Mucosa of stomach (tissue), 1 donor: ENCODE data around the gene FAM222A.

Source experiments
- H3K27me3 ChIP-seq: one replicate; pipeline ENCODE4 v1.7.0; 2013; ENCODE audit warnings: mild to moderate bottlenecking, low read length; ENCODE audit not compliant: control insufficient read depth, insufficient read depth
- H3K36me3 ChIP-seq: one replicate; pipeline ENCODE4 v1.7.0; 2013; ENCODE audit warnings: low read length; ENCODE audit not compliant: control insufficient read depth, insufficient read depth
- H3K4me1 ChIP-seq: one replicate; pipeline ENCODE4 v1.7.0; 2013; ENCODE audit warnings: mild to moderate bottlenecking, low read length; ENCODE audit not compliant: control insufficient read depth, insufficient read depth
- H3K4me3 ChIP-seq: one replicate; pipeline ENCODE4 v1.7.0; 2013; ENCODE audit warnings: low read length
- H3K9ac ChIP-seq: one replicate; pipeline ENCODE4 v1.7.0; 2013; ENCODE audit warnings: mild to moderate bottlenecking, low read length, moderate library complexity
- H3K9me3 ChIP-seq: one replicate; pipeline ENCODE4 v1.7.0; 2013; ENCODE audit warnings: mild to moderate bottlenecking, low read length, moderate library complexity; ENCODE audit not compliant: control insufficient read depth
- donor health status: Pancreatic carcinoma.

Gene FAM222A

GRCh38 chr12:109695416-109695815, 18.2 kb upstream of the FAM222A start:
- no peak overlapping the region for H3K9ac ChIP-seq
- H3K36me3 ChIP-seq = no peaks in the 10 kb centered on the region
- no peak overlapping the region for H3K4me3 ChIP-seq
- no peaks in the 10 kb centered on the region for H3K27me3 ChIP-seq
- H3K4me1 ChIP-seq = peaks cover 6% of the 10 kb centered on the region
- H3K9me3 ChIP-seq = no peaks in the 10 kb centered on the region

DNA sequence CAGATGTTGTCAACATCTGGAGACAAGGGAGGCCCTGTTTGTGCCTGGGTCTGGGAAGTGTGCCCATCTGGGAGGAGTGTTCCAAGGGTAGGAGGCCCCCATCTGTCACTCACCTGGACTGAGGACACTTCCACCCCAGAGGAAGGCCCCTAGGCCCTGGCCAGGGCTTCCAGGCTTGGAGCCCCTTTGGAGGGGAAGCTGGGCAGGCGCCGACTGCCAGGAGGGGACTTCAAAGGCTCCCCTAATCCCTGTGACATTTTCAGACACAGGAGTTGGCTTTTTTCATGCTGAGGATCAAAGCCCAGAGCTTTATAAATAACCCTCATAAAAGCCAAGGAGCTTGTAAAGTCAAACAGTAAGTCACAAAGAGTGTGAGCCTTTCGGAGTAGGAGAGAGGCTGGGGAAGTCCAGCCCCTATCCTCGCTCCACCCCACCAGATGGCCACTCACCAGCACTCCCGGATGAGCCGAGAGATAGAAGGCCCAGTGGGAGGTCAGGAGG, 17.6 kb upstream of the FAM222A start:
- no peak overlapping the region for H3K9ac ChIP-seq

GRCh38 chr12:109696485-109697269, 16.9 kb upstream of the FAM222A start:
- no peak overlapping the region for H3K9ac ChIP-seq
- H3K9me3 ChIP-seq = no peaks in the 10 kb centered on the region
- H3K36me3 ChIP-seq = no peaks in the 10 kb centered on the region
- H3K4me3 ChIP-seq = no peak overlapping the region
- H3K4me1 ChIP-seq = peaks cover 6% of the 10 kb centered on the region
- no peaks in the 10 kb centered on the region for H3K27me3 ChIP-seq

More for the DNA sequence above, 17.6 kb upstream of the FAM222A start:
- H3K4me1 ChIP-seq = peaks cover 6% of the 10 kb centered on the region
- H3K4me3 ChIP-seq = no peak overlapping the region
- no peaks in the 10 kb centered on the region for H3K36me3 ChIP-seq
- H3K27me3 ChIP-seq = no peaks in the 10 kb centered on the region
- no peaks in the 10 kb centered on the region for H3K9me3 ChIP-seq

GRCh38 chr12:109697270-109697553, 16.4 kb upstream of the FAM222A start:
- Histone ChIP-seq H3K27me3 (no peaks in the 10 kb centered on the region), H3K4me3 (no peak overlapping the region), H3K9ac (no peak overlapping the region), H3K9me3 (no peaks in the 10 kb centered on the region), H3K36me3 (no peaks in the 10 kb centered on the region), H3K4me1 (peaks cover 6% of the 10 kb centered on the region)

- no peak overlapping the region for H3K9ac ChIP-seq
- H3K4me3 ChIP-seq = no peak overlapping the region
- no peaks in the 10 kb centered on the region for H3K27me3 ChIP-seq
- H3K36me3 ChIP-seq = no peaks in the 10 kb centered on the region
- H3K9me3 ChIP-seq = no peaks in the 10 kb centered on the region
- H3K4me1 ChIP-seq = peaks cover 6% of the 10 kb centered on the region
Measured at GRCh38 chr12:109697877-109698468, 15.7 kb upstream of the FAM222A start.

GRCh38 chr12:109698820-109699219, 14.8 kb upstream of the FAM222A start:
- Histone ChIP-seq H3K4me1 (peaks cover 6% of the 10 kb centered on the region), H3K9me3 (no peaks in the 10 kb centered on the region), H3K9ac (no peak overlapping the region), H3K4me3 (no peak overlapping the region), H3K27me3 (no peaks in the 10 kb centered on the region), H3K36me3 (no peaks in the 10 kb centered on the region)

DNA sequence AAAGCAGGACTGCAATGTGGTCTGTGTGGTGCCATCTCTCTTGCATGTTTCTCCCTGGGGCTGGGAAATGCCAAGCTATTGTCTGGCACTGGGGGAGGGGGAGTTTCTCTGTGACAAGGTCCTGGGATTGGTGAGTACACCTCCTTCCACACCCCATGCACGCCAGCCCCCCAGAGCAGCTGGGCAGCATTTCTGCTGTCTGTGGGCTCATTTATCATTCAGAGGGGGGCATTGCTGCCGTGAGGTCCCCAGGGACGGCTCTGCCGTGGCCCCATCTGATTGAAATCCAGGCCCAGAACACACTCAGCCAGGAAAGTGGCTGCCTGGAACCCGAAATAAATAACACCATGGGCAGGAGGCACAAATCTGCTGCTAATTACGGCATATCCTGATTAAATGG, 12.6 kb upstream of the FAM222A start:
- H3K4me3 ChIP-seq = no peak overlapping the region
- peaks cover 3% of the 10 kb centered on the region for H3K27me3 ChIP-seq
- H3K9ac ChIP-seq = no peak overlapping the region
- H3K4me1 ChIP-seq = peaks cover 1% of the 10 kb centered on the region
- no peaks in the 10 kb centered on the region for H3K9me3 ChIP-seq
- no peaks in the 10 kb centered on the region for H3K36me3 ChIP-seq

GRCh38 chr12:109702111-109702841, 11.3 kb upstream of the FAM222A start:
- Histone ChIP-seq H3K27me3 (peaks cover 3% of the 10 kb centered on the region), H3K36me3 (no peaks in the 10 kb centered on the region), H3K4me1 (peaks cover 8% of the 10 kb centered on the region), H3K4me3 (no peak overlapping the region), H3K9ac (no peak overlapping the region), H3K9me3 (no peaks in the 10 kb centered on the region)

DNA sequence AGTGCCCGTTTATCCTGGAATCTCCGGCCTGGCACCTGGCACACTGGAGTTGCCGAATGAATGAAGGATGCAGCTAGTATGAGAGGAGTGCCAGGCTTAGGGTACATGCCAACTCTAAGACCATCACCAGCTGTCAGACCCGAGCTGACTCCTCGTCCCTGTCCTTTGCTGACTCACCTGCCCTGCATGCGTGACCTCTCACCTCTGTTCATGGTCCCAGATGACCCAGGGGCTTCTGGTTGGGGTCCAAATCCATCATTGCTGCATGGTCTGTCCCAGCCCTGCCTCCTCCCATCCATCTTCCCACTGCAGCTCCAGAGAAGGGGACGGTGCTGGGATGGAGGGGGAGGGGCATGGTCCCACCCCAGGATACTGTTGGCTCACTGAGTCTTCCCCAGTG, 9.9 kb upstream of the FAM222A start:
- no peak overlapping the region for H3K9ac ChIP-seq
- peaks cover 10% of the 10 kb centered on the region for H3K4me1 ChIP-seq

GRCh38 chr12:109704371-109705098, 9.1 kb upstream of the FAM222A start:
- no peak overlapping the region for H3K9ac ChIP-seq
- no peaks in the 10 kb centered on the region for H3K9me3 ChIP-seq
- peaks cover 3% of the 10 kb centered on the region for H3K27me3 ChIP-seq
- H3K4me1 ChIP-seq = peaks cover 16% of the 10 kb centered on the region
- no peak overlapping the region for H3K4me3 ChIP-seq
- H3K36me3 ChIP-seq = no peaks in the 10 kb centered on the region

More for the DNA sequence above, 9.9 kb upstream of the FAM222A start:
- no peaks in the 10 kb centered on the region for H3K9me3 ChIP-seq
- peaks cover 3% of the 10 kb centered on the region for H3K27me3 ChIP-seq
- no peak overlapping the region for H3K4me3 ChIP-seq
- H3K36me3 ChIP-seq = no peaks in the 10 kb centered on the region

DNA sequence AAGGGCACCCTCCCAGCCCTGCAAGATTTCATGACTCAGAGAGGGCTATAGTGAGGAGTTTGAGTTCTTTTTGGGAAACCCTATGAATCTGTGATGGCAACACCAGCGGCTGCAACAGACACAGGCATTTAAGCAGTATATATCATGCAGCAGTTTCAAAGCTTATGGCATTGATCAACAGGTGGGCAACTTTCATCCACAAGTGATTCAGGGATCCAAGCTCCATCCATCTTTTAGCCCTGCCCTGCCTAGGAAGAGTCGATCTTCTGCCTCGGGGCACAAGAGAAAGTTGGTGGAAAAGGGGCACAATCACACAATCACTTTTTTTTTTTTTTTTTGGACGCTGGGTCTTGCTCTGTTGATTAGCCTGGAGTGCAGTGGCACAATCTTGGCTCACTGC, 8.3 kb upstream of the FAM222A start:
- no peak overlapping the region for H3K4me3 ChIP-seq
- no peaks in the 10 kb centered on the region for H3K36me3 ChIP-seq
- H3K4me1 ChIP-seq = peaks cover 22% of the 10 kb centered on the region
- no peak overlapping the region for H3K9ac ChIP-seq
- no peaks in the 10 kb centered on the region for H3K9me3 ChIP-seq
- peaks cover 3% of the 10 kb centered on the region for H3K27me3 ChIP-seq

GRCh38 chr12:109706398-109706746, 7.3 kb upstream of the FAM222A start:
- Histone ChIP-seq H3K9ac (no peak overlapping the region), H3K27me3 (peaks cover 3% of the 10 kb centered on the region), H3K4me1 (peaks cover 33% of the 10 kb centered on the region), H3K4me3 (no peak overlapping the region), H3K36me3 (no peaks in the 10 kb centered on the region), H3K9me3 (no peaks in the 10 kb centered on the region)
